ENCODE data around the gene CYFIP2.

Gene CYFIP2

GRCh38 chr5:157356576-157356975 is 90.7 kb downstream of the CYFIP2 start:
- peaks cover 16% of the 10 kb centered on the region for H3K36me3 ChIP-seq (ENCODE audit: control insufficient read depth, low read depth, low read length)
- H3K4me1 ChIP-seq (ENCODE audit: control insufficient read depth, low read depth, low read length) = no peaks in the 10 kb centered on the region
- no peak overlapping the region for H3K4me3 ChIP-seq (ENCODE audit: low read length)
- H3K9me3 ChIP-seq (ENCODE audit: control insufficient read depth, low read depth, low read length) = no peaks in the 10 kb centered on the region
- no peak overlapping the region for H3K9ac ChIP-seq (ENCODE audit: low read length)
- no peaks in the 10 kb centered on the region for H3K27me3 ChIP-seq (ENCODE audit: control insufficient read depth, insufficient read depth, low read length)
- no peak overlapping the region for H3K27ac ChIP-seq (ENCODE audit: low read length)

- no peaks in the 10 kb centered on the region for H3K4me1 ChIP-seq (ENCODE audit: control insufficient read depth, low read depth, low read length)
- H3K9ac ChIP-seq (ENCODE audit: low read length) = no peak overlapping the region
- no peaks in the 10 kb centered on the region for H3K9me3 ChIP-seq (ENCODE audit: control insufficient read depth, low read depth, low read length)
- H3K27me3 ChIP-seq (ENCODE audit: control insufficient read depth, insufficient read depth, low read length) = no peaks in the 10 kb centered on the region
- peaks cover 16% of the 10 kb centered on the region for H3K36me3 ChIP-seq (ENCODE audit: control insufficient read depth, low read depth, low read length)
- no peak overlapping the region for H3K27ac ChIP-seq (ENCODE audit: low read length)
- no peak overlapping the region for H3K4me3 ChIP-seq (ENCODE audit: low read length)
These were observed 91.9 kb downstream of the CYFIP2 start for GRCh38 chr5:157357823-157358222.

DNA sequence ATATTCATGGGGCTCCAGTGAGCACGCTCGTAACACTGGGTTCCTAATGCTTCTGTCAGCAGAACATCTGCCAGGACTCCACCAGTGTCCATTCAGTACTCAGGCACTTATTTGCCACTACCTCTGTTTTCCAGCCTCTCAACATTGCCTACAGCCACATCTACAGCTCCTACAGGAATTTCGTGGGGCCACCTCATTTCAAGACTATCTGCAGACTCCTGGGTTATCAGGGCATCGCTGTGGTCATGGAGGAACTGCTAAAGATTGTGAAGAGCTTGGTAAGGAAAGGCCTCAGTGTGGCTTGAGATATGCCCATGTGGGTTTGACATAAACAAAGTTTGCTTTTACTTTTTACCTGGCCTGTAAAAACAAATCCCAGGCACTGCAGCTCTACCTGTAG is 92.9 kb downstream of the CYFIP2 start:
- no peak overlapping the region for H3K4me3 ChIP-seq (ENCODE audit: low read length)
- H3K27me3 ChIP-seq (ENCODE audit: control insufficient read depth, insufficient read depth, low read length) = no peaks in the 10 kb centered on the region
- no peak overlapping the region for H3K27ac ChIP-seq (ENCODE audit: low read length)
- no peaks in the 10 kb centered on the region for H3K4me1 ChIP-seq (ENCODE audit: control insufficient read depth, low read depth, low read length)
- H3K36me3 ChIP-seq (ENCODE audit: control insufficient read depth, low read depth, low read length) = peaks cover 20% of the 10 kb centered on the region
- no peaks in the 10 kb centered on the region for H3K9me3 ChIP-seq (ENCODE audit: control insufficient read depth, low read depth, low read length)
- H3K9ac ChIP-seq (ENCODE audit: low read length) = no peak overlapping the region

DNA sequence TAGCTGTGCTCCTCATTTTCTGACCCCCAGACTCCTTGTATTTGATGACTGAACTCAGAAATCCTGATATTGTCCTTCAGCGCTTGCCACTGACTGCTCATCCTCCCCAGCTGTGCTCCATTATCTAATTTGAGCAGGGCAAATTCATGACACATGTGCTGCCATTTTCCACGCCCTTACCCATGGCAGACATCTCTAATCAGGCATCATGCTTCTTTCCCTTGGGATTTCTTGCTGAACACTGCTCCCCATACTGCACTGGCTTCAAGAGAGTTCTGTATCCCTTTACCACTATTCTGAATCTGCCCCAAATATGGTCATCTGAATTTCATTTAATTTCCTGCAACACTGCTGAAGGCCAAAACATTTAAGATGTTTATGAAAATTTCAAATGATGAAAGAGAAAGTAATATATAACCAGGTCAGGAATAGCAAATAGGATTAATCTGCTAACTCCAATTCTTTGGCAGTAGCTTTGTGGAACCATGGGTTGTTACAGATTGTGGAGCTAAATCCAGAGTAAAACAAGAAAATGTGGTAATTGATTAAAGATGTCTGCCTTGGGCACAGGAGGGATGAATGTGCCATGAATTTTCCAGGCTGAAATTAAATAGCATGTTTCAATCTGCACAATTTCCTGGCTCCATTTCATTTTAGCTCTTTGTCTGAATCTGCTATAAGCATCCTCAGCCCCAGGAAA is 93.6 kb downstream of the CYFIP2 start:
- H3K9me3 ChIP-seq (ENCODE audit: control insufficient read depth, low read depth, low read length) = no peaks in the 10 kb centered on the region
- no peaks in the 10 kb centered on the region for H3K4me1 ChIP-seq (ENCODE audit: control insufficient read depth, low read depth, low read length)
- no peak overlapping the region for H3K9ac ChIP-seq (ENCODE audit: low read length)
- no peaks in the 10 kb centered on the region for H3K27me3 ChIP-seq (ENCODE audit: control insufficient read depth, insufficient read depth, low read length)
- H3K27ac ChIP-seq (ENCODE audit: low read length) = no peak overlapping the region
- peaks cover 23% of the 10 kb centered on the region for H3K36me3 ChIP-seq (ENCODE audit: control insufficient read depth, low read depth, low read length)
- no peak overlapping the region for H3K4me3 ChIP-seq (ENCODE audit: low read length)

DNA sequence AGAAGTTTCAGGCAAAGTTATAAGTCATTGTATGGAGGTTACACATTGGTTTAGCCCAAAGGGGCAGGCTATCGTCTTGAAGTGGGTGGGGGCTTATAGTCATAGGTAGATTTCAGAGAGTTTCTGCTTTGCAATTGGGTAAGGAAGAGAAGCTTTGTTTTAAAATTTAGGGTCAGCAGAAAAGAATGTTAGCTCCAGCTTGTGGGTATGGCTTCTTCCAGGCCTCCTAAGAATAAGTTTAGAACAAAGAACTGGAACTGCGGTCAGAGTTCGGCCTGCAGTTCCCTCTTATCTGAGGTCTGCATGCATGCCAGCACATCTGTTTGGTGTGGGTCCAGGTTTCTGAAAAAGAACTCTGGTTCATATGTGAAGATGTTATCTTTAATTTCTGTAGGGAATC is 96.1 kb downstream of the CYFIP2 start:
- Histone ChIP-seq H3K27me3 (ENCODE audit: control insufficient read depth, insufficient read depth, low read length) (no peaks in the 10 kb centered on the region), H3K9ac (ENCODE audit: low read length) (no peak overlapping the region), H3K36me3 (ENCODE audit: control insufficient read depth, low read depth, low read length) (peaks cover 23% of the 10 kb centered on the region), H3K9me3 (ENCODE audit: control insufficient read depth, low read depth, low read length) (no peaks in the 10 kb centered on the region), H3K4me1 (ENCODE audit: control insufficient read depth, low read depth, low read length) (no peaks in the 10 kb centered on the region), H3K4me3 (ENCODE audit: low read length) (no peak overlapping the region), H3K27ac (ENCODE audit: low read length) (no peak overlapping the region)

DNA sequence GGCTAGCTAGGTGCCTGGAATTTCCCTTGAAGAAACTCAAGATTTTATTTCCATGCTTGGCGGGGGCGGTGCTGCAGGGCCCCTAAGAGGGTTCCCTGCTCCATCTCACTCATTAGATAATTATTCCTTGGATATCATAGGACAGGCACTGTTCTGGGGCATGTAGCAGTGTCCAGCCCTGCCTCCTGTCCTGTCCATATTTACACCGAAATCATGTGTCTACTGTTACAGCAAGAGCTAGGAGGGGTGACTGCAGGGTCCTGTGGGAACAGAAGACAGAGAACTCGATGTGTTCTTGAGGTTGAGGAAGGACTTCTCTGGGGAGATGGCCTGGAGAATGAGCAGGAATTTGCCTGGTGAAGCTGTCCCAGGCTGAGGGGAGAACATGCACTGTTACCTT is 96.6 kb downstream of the CYFIP2 start:
- H3K4me1 ChIP-seq (ENCODE audit: control insufficient read depth, low read depth, low read length) = no peaks in the 10 kb centered on the region
- no peak overlapping the region for H3K9ac ChIP-seq (ENCODE audit: low read length)
- peaks cover 23% of the 10 kb centered on the region for H3K36me3 ChIP-seq (ENCODE audit: control insufficient read depth, low read depth, low read length)
- H3K9me3 ChIP-seq (ENCODE audit: control insufficient read depth, low read depth, low read length) = no peaks in the 10 kb centered on the region
- H3K27me3 ChIP-seq (ENCODE audit: control insufficient read depth, insufficient read depth, low read length) = no peaks in the 10 kb centered on the region
- H3K4me3 ChIP-seq (ENCODE audit: low read length) = no peak overlapping the region
- no peak overlapping the region for H3K27ac ChIP-seq (ENCODE audit: low read length)

GRCh38 chr5:157362982-157363381 is 97.1 kb downstream of the CYFIP2 start:
- no peaks in the 10 kb centered on the region for H3K4me1 ChIP-seq (ENCODE audit: control insufficient read depth, low read depth, low read length)
- no peaks in the 10 kb centered on the region for H3K27me3 ChIP-seq (ENCODE audit: control insufficient read depth, insufficient read depth, low read length)
- no peak overlapping the region for H3K9ac ChIP-seq (ENCODE audit: low read length)
- H3K4me3 ChIP-seq (ENCODE audit: low read length) = no peak overlapping the region
- no peak overlapping the region for H3K27ac ChIP-seq (ENCODE audit: low read length)
- H3K9me3 ChIP-seq (ENCODE audit: control insufficient read depth, low read depth, low read length) = no peaks in the 10 kb centered on the region
- H3K36me3 ChIP-seq (ENCODE audit: control insufficient read depth, low read depth, low read length) = peaks cover 23% of the 10 kb centered on the region

GRCh38 chr5:157365732-157366131 is 99.8 kb downstream of the CYFIP2 start:
- H3K9me3 ChIP-seq (ENCODE audit: control insufficient read depth, low read depth, low read length) = no peaks in the 10 kb centered on the region
- no peaks in the 10 kb centered on the region for H3K27me3 ChIP-seq (ENCODE audit: control insufficient read depth, insufficient read depth, low read length)
- H3K36me3 ChIP-seq (ENCODE audit: control insufficient read depth, low read depth, low read length) = peaks cover 15% of the 10 kb centered on the region
- no peak overlapping the region for H3K4me3 ChIP-seq (ENCODE audit: low read length)
- no peak overlapping the region for H3K9ac ChIP-seq (ENCODE audit: low read length)
- no peak overlapping the region for H3K27ac ChIP-seq (ENCODE audit: low read length)
- peaks cover 5% of the 10 kb centered on the region for H3K4me1 ChIP-seq (ENCODE audit: control insufficient read depth, low read depth, low read length)

DNA sequence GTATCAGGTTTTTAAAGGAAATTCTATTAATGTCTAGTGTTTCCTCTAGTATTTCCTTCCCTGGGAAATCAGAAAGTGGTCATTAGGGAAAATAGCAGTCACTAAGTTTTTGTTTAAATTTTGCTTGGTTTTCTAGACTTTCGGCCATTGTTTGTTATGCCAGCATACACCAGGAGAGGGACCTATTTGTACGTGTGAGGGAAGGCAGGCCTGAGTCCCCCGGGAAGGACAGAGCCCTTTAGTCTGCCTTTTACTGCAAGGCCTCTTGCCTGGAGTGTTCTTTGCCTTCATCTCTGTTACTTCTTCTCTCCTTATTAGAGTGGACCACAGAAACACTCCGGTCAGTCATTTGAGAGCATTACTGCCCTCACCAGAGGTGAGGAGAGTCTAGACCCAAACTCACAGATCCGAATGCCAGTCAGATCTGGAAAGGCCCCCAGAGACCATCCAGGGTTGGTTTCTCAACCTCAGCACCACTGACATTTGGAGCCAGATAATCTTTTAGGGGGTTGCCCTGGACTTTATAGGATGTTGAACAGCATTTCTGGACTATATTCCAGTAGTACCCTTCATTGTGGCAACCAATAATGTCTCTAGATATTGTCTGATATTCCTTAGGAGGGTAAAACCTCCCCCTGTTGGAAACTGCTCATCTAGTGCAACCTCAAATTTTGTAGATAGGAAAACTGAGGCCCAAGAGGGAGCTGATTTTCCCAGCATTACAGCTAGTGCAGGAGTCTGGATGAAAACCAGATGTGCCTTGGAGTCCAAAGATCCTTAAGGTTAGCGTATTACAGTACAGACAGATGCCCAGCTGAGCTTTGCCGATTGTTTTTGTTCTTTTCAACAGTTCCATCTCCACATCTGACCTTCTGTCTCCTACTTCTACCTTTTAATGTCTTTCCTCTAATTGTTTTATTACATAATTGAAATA is 101.1 kb downstream of the CYFIP2 start:
- no peak overlapping the region for H3K9ac ChIP-seq (ENCODE audit: low read length)
- H3K9me3 ChIP-seq (ENCODE audit: control insufficient read depth, low read depth, low read length) = no peaks in the 10 kb centered on the region
- H3K4me1 ChIP-seq (ENCODE audit: control insufficient read depth, low read depth, low read length) = peaks cover 13% of the 10 kb centered on the region
- H3K27me3 ChIP-seq (ENCODE audit: control insufficient read depth, insufficient read depth, low read length) = no peaks in the 10 kb centered on the region
- H3K36me3 ChIP-seq (ENCODE audit: control insufficient read depth, low read depth, low read length) = peaks cover 8% of the 10 kb centered on the region
- H3K4me3 ChIP-seq (ENCODE audit: low read length) = no peak overlapping the region
- no peak overlapping the region for H3K27ac ChIP-seq (ENCODE audit: low read length)

- Histone ChIP-seq H3K27me3 (ENCODE audit: control insufficient read depth, insufficient read depth, low read length) (no peaks in the 10 kb centered on the region), H3K9me3 (ENCODE audit: control insufficient read depth, low read depth, low read length) (no peaks in the 10 kb centered on the region), H3K4me3 (ENCODE audit: low read length) (no peak overlapping the region), H3K27ac (ENCODE audit: low read length) (no peak overlapping the region), H3K36me3 (ENCODE audit: control insufficient read depth, low read depth, low read length) (peaks cover 5% of the 10 kb centered on the region), H3K4me1 (ENCODE audit: control insufficient read depth, low read depth, low read length) (peaks cover 13% of the 10 kb centered on the region), H3K9ac (ENCODE audit: low read length) (no peak overlapping the region)
These were observed 103.6 kb downstream of the CYFIP2 start for GRCh38 chr5:157369507-157369906.

DNA sequence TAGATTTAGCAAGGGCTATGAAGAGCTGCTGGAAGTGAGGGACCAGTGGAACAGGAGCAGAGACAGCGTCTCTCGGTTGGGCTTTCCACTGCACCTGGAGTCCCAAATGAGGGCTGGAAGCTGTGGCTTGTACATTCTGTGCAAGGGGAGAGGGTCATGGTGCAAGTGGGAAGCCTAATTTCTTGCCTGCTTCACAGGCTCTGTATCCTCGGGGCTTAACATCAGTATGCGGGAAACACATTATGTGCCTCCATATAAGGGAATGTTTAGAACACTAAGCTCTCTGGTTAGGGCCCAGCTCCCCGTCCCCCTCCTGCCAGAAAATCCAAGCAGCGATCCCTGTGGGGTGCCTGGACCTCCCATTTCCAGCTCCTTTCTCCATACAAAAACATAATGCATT is 105.0 kb downstream of the CYFIP2 start:
- Histone ChIP-seq H3K27ac (ENCODE audit: low read length) (no peak overlapping the region), H3K36me3 (ENCODE audit: control insufficient read depth, low read depth, low read length) (peaks cover 5% of the 10 kb centered on the region), H3K4me1 (ENCODE audit: control insufficient read depth, low read depth, low read length) (peaks cover 13% of the 10 kb centered on the region), H3K27me3 (ENCODE audit: control insufficient read depth, insufficient read depth, low read length) (no peaks in the 10 kb centered on the region), H3K9me3 (ENCODE audit: control insufficient read depth, low read depth, low read length) (no peaks in the 10 kb centered on the region), H3K4me3 (ENCODE audit: low read length) (no peak overlapping the region), H3K9ac (ENCODE audit: low read length) (no peak overlapping the region)

All from iPS-18a (cell line).